Transverse colon (tissue), 4 donors: ENCODE results near the gene MRGPRD. TPM values are rescaled to one million over a fixed set of nuclear protein-coding genes. Genes with fewer than 3 reads are reported as not detected.

Source experiments
- DNase-seq: peaks from one replicate; pipeline ENCODE4 v3.0.0-alpha.2; 2019
- H3K27ac ChIP-seq, 4 donors: fragments of 200-600 bp; sonication (generic); 2 replicates each; pipeline ENCODE4 v1.5.1; 2016 to 2018; ENCODE audit warnings: inconsistent platforms in 4 of 4
- H3K27me3 ChIP-seq: fragments of 200-600 bp; sonication (generic); 2 replicates; pipeline ENCODE4 v1.5.1; 2017; ENCODE audit warnings: inconsistent platforms
- H3K36me3 ChIP-seq, 4 donors: fragments of 200-600 bp; sonication (generic); 2 replicates each; pipeline ENCODE4 v1.5.1; 2017 to 2019; ENCODE audit warnings: inconsistent platforms in 4 of 4
- H3K4me1 ChIP-seq, 4 donors: fragments of 200-600 bp; sonication (generic); 2 replicates each; pipeline ENCODE4 v1.5.1; 2017 to 2020; ENCODE audit warnings: inconsistent platforms in 4 of 4
- H3K4me3 ChIP-seq, 4 donors: fragments of 200-600 bp; sonication (generic); 1 replicate in 1 of 4; 2 replicates in 3 of 4; pipeline versions ENCODE4 v1.5.1 to v1.6.1; 2017 to 2019; ENCODE audit warnings: inconsistent platforms in 4 of 4
- H3K9me3 ChIP-seq, 2 donors: fragments of 200-600 bp; sonication (generic); 2 replicates each; pipeline ENCODE4 v1.5.1; 2017 to 2019; ENCODE audit warnings: inconsistent platforms in 2 of 2
- EP300 ChIP-seq: sonication (generic); formaldehyde crosslinking; IDR thresholded peaks from one replicate; pipeline ENCODE4 v1.6.1; 2017; ENCODE audit warnings: antibody characterized with exemption, low read depth
- POLR2A ChIP-seq: fragments of 450-650 bp; IDR thresholded peaks from one replicate; pipeline ENCODE4 v1.6.1; 2016; ENCODE audit warnings: antibody characterized with exemption, mild to moderate bottlenecking, moderate library complexity
- POLR2AphosphoS5 ChIP-seq, 3 donors: sonication (generic); formaldehyde crosslinking; IDR thresholded peaks; one replicate each; pipeline ENCODE4 v1.6.1; 2016; ENCODE audit warnings: antibody characterized with exemption in 3 of 3
- WGBS, 2 donors: methylation state at CpG; one replicate each; pipeline ENCODE4 v1.1.5; 2018; ENCODE audit warnings: low coverage in 1 of 2; 5-methylcytosine and 5-hydroxymethylcytosine counted together
- in situ Hi-C, 4 donors: fragments of 200-750 bp; cut with MboI; loops; one replicate each; pipeline versions ENCODE4 v1.15.0 to v1.15.1; 2017; ENCODE audit warnings: low sequenced_read_pairs in 3 of 4, low pct_ligation_motif_present in 1 of 4, low pct_unique_long_range_greater_than_20kb in 1 of 4
- intact Hi-C: fragments of 100-400 bp; cut with DNase I; formaldehyde crosslinking; loops from one replicate; pipeline ENCODE4 v1.15.1; 2023; ENCODE audit warnings: low total_unique reads
- total RNA-seq, 4 donors: library from RNA; depleted of rRNA; stranded (reverse); fragments of >200 nt; gene quantifications; one replicate each; pipeline ENCODE4 v1.1.0, GENCODE V29; 2016
- TF ChIP-seq, protein P1 (sequence below), 5 experiments: fragments of 200-600 bp in 3 of 5; fragments of 450-650 bp in 2 of 5; sonication (generic) in 3 of 5; IDR thresholded peaks; 1 replicate in 2 of 5; 2 replicates in 3 of 5; pipeline ENCODE4 v1.5.1; 2016 to 2017; ENCODE audit warnings: antibody characterized with exemption in 5 of 5, inconsistent platforms in 3 of 5, mild to moderate bottlenecking in 2 of 5, moderate library complexity in 1 of 5

MRGPRD gene
- total RNA-seq, 4 donors from 2014 or later, result not detected

DNA sequence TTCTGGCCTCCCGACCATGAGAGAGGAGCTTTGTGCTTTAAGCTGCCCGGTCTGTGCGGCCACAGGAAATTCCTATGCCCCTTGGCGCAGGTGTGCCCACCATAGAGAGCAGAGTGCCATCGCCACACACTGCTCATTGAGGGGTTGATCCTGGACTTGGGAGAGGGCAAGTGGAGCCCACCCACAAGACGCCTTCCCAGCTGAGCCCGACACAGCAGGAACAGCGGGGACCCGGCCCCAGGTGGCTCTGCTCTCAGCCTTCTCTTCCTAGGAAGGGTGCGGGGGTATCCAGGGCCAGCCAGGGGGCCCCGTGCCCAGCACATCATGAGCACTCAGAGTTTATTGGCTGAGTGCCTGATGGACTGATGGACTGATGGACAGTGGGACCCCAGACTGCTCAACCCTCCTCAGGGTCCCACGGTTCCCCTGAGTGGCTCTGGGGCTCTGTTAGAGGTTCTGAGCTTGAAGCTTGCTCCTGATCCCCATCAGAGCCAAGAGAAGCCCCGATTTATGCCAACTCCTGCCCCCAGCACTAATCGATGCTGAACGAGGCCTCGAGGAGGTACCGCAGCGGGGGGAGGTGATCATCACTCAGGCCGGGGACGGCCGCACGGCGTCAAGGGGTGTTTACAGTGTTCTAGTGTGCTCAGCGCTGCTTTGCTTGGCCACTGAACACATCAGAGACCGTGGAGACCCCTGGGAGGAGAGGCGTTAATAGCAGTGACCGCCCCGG is 13.5 kb upstream of the MRGPRD start:
- H3K27me3 ChIP-seq, result peaks cover 21% of the 10 kb centered on the region
- H3K4me3 ChIP-seq, result no peak overlapping the region
- TF ChIP-seq EP300 (no peak), POLR2A (no peak), POLR2AphosphoS5 (IDR thresholded peaks at IDR 0.05) (no peak)
- TF ChIP-seq, protein P1, sequence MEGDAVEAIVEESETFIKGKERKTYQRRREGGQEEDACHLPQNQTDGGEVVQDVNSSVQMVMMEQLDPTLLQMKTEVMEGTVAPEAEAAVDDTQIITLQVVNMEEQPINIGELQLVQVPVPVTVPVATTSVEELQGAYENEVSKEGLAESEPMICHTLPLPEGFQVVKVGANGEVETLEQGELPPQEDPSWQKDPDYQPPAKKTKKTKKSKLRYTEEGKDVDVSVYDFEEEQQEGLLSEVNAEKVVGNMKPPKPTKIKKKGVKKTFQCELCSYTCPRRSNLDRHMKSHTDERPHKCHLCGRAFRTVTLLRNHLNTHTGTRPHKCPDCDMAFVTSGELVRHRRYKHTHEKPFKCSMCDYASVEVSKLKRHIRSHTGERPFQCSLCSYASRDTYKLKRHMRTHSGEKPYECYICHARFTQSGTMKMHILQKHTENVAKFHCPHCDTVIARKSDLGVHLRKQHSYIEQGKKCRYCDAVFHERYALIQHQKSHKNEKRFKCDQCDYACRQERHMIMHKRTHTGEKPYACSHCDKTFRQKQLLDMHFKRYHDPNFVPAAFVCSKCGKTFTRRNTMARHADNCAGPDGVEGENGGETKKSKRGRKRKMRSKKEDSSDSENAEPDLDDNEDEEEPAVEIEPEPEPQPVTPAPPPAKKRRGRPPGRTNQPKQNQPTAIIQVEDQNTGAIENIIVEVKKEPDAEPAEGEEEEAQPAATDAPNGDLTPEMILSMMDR (IDR thresholded peaks at IDR 0.05), result no peak
- no peaks in the 10 kb centered on the region for H3K36me3 ChIP-seq
- no peaks in the 10 kb centered on the region for H3K9me3 ChIP-seq
- in situ Hi-C loops, result no loop called here
- DNase-seq, result no peak
- H3K27ac ChIP-seq, result no peak overlapping the region
- 84% methylated on average over 28 of the region's 28 CpGs; no CpG with 5 or more reads in 1 of the 2 donors for WGBS, 2 donors
- intact Hi-C loops, result no loop called here
- H3K4me1 ChIP-seq, result peaks cover 3 to 12% (median 11%) of the 10 kb centered on the region in 4 donors

DNA sequence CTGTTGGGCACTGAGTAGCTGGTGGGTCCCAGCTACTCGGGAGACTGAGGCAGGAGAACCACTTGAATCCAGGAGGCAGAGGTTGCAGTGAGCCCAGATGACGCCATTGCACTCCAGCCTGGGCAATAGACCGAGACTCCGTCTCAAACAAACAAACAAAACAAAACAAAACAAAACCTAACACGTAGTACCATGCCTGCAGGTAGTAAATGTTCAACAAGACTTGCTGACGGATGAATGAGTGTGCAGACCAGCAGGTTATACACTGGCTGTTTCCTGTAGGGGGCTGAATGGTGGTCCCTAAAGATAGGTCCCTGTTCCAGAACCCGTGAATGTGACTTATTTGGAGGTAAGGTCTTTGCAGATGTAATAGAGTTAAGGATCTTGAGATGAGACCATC is 12.8 kb upstream of the MRGPRD start:
- TF ChIP-seq EP300, result no peak
- TF ChIP-seq, protein P1 (IDR thresholded peaks at IDR 0.05), result no peak
- TF ChIP-seq POLR2A, result no peak
- no peak for TF ChIP-seq POLR2AphosphoS5 (IDR thresholded peaks at IDR 0.05)
- WGBS, 2 donors, result 30 to 57% methylated on average over 2 to 7 of the region's 7 CpGs
- H3K36me3 ChIP-seq, result no peaks in the 10 kb centered on the region
- intact Hi-C loops (no loop called here), in situ Hi-C loops (no loop called here)
- H3K4me3 ChIP-seq, result no peak overlapping the region
- H3K4me1 ChIP-seq, result peaks cover 0 to 5% (median 4%) of the 10 kb centered on the region in 4 donors
- no peak for DNase-seq
- H3K9me3 ChIP-seq, result no peaks in the 10 kb centered on the region
- H3K27ac ChIP-seq, result no peak overlapping the region
- H3K27me3 ChIP-seq, result peaks cover 21% of the 10 kb centered on the region

DNA sequence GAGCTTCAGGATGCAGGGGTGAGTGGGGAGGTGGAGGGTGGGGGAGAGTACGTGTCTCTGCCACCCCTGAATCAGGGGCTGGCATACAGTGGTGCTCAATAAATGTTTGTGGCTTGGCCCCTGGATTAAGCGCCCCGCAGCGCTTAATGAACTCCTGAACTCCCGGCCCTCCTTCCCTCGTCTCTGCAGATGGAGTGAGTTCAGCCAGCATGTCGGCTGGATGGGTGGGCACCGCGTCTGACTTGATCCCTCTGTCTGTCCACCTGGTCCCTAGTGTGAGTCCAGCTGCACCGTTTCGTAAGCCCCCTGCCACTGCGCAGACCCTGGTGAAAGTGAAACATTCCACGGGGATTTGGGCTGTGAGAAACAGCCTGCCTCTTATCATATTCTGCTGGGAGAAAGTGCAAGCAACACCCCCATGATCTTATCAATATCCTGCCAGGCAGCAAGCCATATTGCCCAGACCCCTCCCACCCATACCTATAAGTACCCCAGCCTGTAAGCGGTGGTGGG is 12.0 kb upstream of the MRGPRD start:
- intact Hi-C loops (no loop called here), in situ Hi-C loops (no loop called here)
- peak; percentile 1 for DNase-seq
- Histone ChIP-seq H3K27me3 (peaks cover 21% of the 10 kb centered on the region), H3K9me3 (no peaks in the 10 kb centered on the region), H3K27ac (no peak overlapping the region), H3K36me3 (no peaks in the 10 kb centered on the region), H3K4me3 (no peak overlapping the region), H3K4me1 (no peaks in the 10 kb centered on the region)
- 52 to 66% methylated on average over 9 to 14 of the region's 14 CpGs for WGBS, 2 donors
- TF ChIP-seq, protein P1 (IDR thresholded peaks at IDR 0.05), result no peak
- TF ChIP-seq POLR2A, result no peak
- TF ChIP-seq POLR2AphosphoS5 (IDR thresholded peaks at IDR 0.05), result no peak
- TF ChIP-seq EP300, result no peak

DNA sequence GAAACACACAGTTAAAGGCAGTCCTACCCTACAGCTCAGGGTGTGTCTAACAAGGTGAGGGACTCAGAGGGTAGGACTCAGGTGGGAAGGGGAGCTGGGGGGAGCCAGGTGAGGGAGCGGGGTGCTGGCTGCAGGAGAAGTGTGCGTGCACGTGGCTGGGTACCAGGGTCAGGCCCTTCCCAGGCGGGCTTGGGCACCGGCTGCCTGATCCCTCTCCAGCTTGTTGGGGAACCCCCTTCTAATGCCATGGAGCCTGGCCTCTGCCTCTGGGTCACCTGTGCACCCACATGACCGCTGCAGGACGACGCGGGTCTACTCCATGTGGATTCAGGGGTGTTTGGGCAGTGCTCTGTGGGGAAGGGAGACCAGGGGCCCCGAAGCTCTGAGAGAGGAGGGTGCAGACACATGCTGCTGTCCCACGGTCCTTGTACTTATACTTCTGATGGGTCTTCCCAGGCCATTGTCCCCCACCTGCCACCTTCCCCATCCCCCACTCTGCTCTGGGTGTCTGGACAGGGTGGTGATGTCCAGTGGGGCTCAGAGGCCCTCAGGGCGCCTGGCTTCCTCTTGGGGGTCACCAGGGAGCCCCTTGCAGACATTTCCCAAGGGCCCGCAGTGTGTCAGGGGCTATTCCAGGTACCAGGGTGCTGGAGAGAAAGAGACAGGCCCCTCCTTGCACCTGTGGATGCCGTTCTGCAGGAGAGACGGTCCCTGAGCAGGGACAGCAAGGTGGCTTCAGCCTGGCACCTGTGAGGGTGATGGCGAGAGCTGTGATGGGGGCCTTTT is 10.4 kb upstream of the MRGPRD start:
- H3K9me3 ChIP-seq, result no peaks in the 10 kb centered on the region
- H3K4me1 ChIP-seq, result no peaks in the 10 kb centered on the region
- WGBS, 2 donors, result 84% methylated on average over 16 of the region's 16 CpGs; no CpG with 5 or more reads in 1 of the 2 donors
- H3K27me3 ChIP-seq, result peaks cover 21% of the 10 kb centered on the region
- TF ChIP-seq POLR2A, result no peak
- TF ChIP-seq, protein P1 (IDR thresholded peaks at IDR 0.05), result no peak
- H3K36me3 ChIP-seq, result no peaks in the 10 kb centered on the region
- in situ Hi-C loops (no loop called here), intact Hi-C loops (no loop called here)
- DNase-seq, result peak; percentile 1
- no peak overlapping the region for H3K4me3 ChIP-seq
- no peak overlapping the region for H3K27ac ChIP-seq
